OCI-LY3 (cell line): ENCODE measurements around the gene ZNF57.
"Not testable (repeated sequence)": the region's sequence is repeated elsewhere in the genome, so short reads cannot be mapped to it uniquely, and the experiment has no call there.

ENCODE experiments used
- H2AFZ ChIP-seq: fragments of 200-600, 300-600 bp; shearing (Covaris generic); 2 replicates; pipeline ENCODE4 v1.6.0; 2014; ENCODE audit warnings: antibody characterized with exemption, low read depth, low read length
- H3K27ac ChIP-seq: fragments of 200-600, 300-600 bp; sonication (generic); 2 replicates; pipeline ENCODE4 v1.5.1; 2014; ENCODE audit warnings: mild to moderate bottlenecking, low read length, moderate library complexity, mixed read lengths
- H3K27me3 ChIP-seq: fragments of 200-600, 300-600 bp; sonication (generic); 2 replicates; pipeline ENCODE4 v1.6.1; 2014; ENCODE audit warnings: low read depth, low read length, mixed read lengths
- H3K36me3 ChIP-seq: fragments of 200-600, 300-600 bp; sonication (generic); replicated peaks from 2 replicates; pipeline ENCODE3; 2014; ENCODE audit warnings: low read depth, low read length, mixed read lengths
- H3K4me1 ChIP-seq: fragments of 300-600, 200-600 bp; sonication (generic); 2 replicates; pipeline ENCODE4 v1.6.1; 2014; ENCODE audit warnings: low read length, mixed read lengths
- H3K4me2 ChIP-seq: fragments of 200-600, 300-600 bp; sonication (generic); 2 replicates; pipeline ENCODE4 v1.6.1; 2014; ENCODE audit warnings: low read length, mixed read lengths
- H3K4me3 ChIP-seq: fragments of 300-600, 200-600 bp; sonication (generic); 2 replicates; pipeline ENCODE4 v1.5.1; 2014; ENCODE audit warnings: antibody characterized with exemption, mild to moderate bottlenecking, low read length, moderate library complexity
- H3K79me2 ChIP-seq: fragments of 300-600, 200-600 bp; shearing (Covaris generic); 2 replicates; pipeline ENCODE4 v1.6.1; 2014; ENCODE audit warnings: mild to moderate bottlenecking, low read length, mixed read lengths
- H3K9ac ChIP-seq: fragments of 300-600, 200-600 bp; shearing (Covaris generic); 2 replicates; pipeline ENCODE4 v1.6.0; 2014; ENCODE audit warnings: mild to moderate bottlenecking, low read length, moderate library complexity
- H3K9me3 ChIP-seq: fragments of 200-600, 300-600 bp; shearing (Covaris generic); 2 replicates; pipeline ENCODE4 v1.6.1; 2014; ENCODE audit warnings: low read length, mixed read lengths; ENCODE audit not compliant: insufficient read depth
- H4K20me1 ChIP-seq: fragments of 200-600, 300-600 bp; sonication (generic); 2 replicates; pipeline ENCODE4 v1.6.1; 2016; ENCODE audit warnings: low read length, mixed read lengths; ENCODE audit not compliant: insufficient read depth
- CTCF ChIP-seq: fragments of 200-600, 300-600 bp; sonication (generic); IDR thresholded peaks from 2 replicates; pipeline ENCODE4 v1.5.1; 2014; ENCODE audit warnings: antibody characterized with exemption, low read length, low read depth
- EZH2phosphoT487 ChIP-seq: fragments of 200-600 bp; shearing (Covaris generic); IDR thresholded peaks from 2 replicates; pipeline ENCODE4 v1.6.1; 2018; ENCODE audit warnings: antibody characterized with exemption, mixed run types, low read depth

The ZNF57 gene

GRCh38 chr19:2866495-2867024 lies 34.2 kb upstream of the ZNF57 start:
- Histone ChIP-seq H3K36me3 (no peaks in the 10 kb centered on the region), H3K9me3 (no peaks in the 10 kb centered on the region), H3K4me3 (no peak overlapping the region), H2AFZ (no peak overlapping the region), H3K27me3 (no peaks in the 10 kb centered on the region), H3K4me1 (no peaks in the 10 kb centered on the region), H3K79me2 (no peaks in the 10 kb centered on the region), H3K9ac (no peak overlapping the region), H3K27ac (no peak overlapping the region), H4K20me1 (no peaks in the 10 kb centered on the region), H3K4me2 (no peak overlapping the region)
- TF ChIP-seq CTCF (no peak), EZH2phosphoT487 (no peak)

GRCh38 chr19:2867025-2867991 lies 33.4 kb upstream of the ZNF57 start, which contains the start of gene ZNF556:
Gene ZNF556, plus strand, starts transcription at chr19:2867335. Its CDS starts 87 bp downstream, at chr19:2867422.
- Histone ChIP-seq H3K27me3 (no peaks in the 10 kb centered on the region), H3K27ac (no peak within 1 kb of the TSS), H3K4me3 (no peak within 1 kb of the TSS), H2AFZ (no peak within 1 kb of the TSS), H3K4me2 (no peak within 1 kb of the TSS), H3K36me3 (no peaks in the 10 kb centered on the region), H3K9ac (no peak within 1 kb of the TSS), H4K20me1 (no peaks in the 10 kb centered on the region), H3K79me2 (no peaks in the 10 kb centered on the region), H3K9me3 (no peaks in the 10 kb centered on the region), H3K4me1 (no peaks in the 10 kb centered on the region)
- TF ChIP-seq CTCF, result no peak
- no peak for TF ChIP-seq EZH2phosphoT487

DNA sequence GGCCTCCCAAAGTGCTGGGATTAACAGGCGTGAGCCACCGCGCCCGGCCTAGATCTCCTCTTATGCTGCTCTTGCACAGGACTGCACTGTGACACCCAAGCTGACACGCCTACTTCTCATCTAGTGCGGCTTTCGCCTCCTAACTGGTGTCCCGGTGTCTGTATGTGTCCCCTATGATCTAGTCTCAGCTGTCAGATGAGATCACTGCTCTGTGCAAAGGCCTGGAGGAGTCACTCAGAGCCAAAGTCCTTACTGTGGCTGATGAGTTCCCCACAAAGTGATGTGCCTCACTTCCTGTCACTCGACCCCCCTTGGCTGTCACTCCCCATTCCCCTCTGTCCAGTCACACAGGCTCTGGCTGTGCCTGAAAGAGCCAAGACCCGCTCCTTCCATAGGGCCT lies 31.1 kb upstream of the ZNF57 start:
- no peak overlapping the region for H3K9ac ChIP-seq
- no peaks in the 10 kb centered on the region for H3K36me3 ChIP-seq
- no peaks in the 10 kb centered on the region for H3K27me3 ChIP-seq
- TF ChIP-seq EZH2phosphoT487 (no peak), CTCF (no peak)
- H3K4me3 ChIP-seq, result no peak overlapping the region
- no peaks in the 10 kb centered on the region for H3K79me2 ChIP-seq
- no peak overlapping the region for H2AFZ ChIP-seq
- no peaks in the 10 kb centered on the region for H3K9me3 ChIP-seq
- no peaks in the 10 kb centered on the region for H3K4me1 ChIP-seq
- H3K27ac ChIP-seq, result no peak overlapping the region
- no peak overlapping the region for H3K4me2 ChIP-seq
- no peaks in the 10 kb centered on the region for H4K20me1 ChIP-seq

DNA sequence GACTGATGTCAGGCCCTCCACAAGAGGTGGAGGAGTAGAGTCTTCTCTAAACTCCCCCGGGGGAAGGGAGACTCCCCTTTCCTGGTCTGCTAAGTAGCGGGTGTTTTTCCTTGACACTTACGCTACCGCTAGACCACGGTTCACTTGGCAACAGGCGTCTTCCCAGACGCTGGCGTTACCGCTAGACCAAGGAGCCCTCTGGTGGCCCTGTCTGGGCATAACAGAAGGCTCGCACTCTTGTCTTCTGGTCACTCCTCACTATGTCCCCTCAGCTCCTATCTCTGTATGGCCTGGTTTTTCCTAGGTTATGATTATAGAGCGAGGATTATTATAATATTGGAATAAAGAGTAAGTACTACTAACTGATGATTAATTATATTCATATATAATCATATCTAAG lies 28.6 kb upstream of the ZNF57 start:
- not testable (repeated sequence) for H3K4me3 ChIP-seq, H3K79me2 ChIP-seq, H3K4me1 ChIP-seq, H3K9ac ChIP-seq, H2AFZ ChIP-seq, H3K36me3 ChIP-seq, H3K27me3 ChIP-seq, H3K27ac ChIP-seq, H4K20me1 ChIP-seq, H3K9me3 ChIP-seq
- H3K4me2 ChIP-seq, result peak overlapping the region; percentile 28; the same call in 1 of the 2 replicates
